Endothelial cell of umbilical vein (primary cell): Measurements from ENCODE around the gene SLC8A1. TPM values are rescaled to one million over a fixed set of nuclear protein-coding genes. Genes with fewer than 3 reads are reported as not detected.

ENCODE experiments used
- BruUV-seq: library from RNA; stranded (reverse); fragments of 400-500 nt; replicated peaks from 2 replicates; lab custom pipeline; 2021; lab: Mats Ljungman, UMichigan
- CTCF ChIA-PET: fragments of 300-600, 350-600 bp; sonication (Branson Sonifier 250); formaldehyde crosslinking; loops from one replicate; lab custom pipeline; 2021; ENCODE audit warnings: antibody characterized with exemption, inconsistent platforms; lab: Charles Lee
- POLR2A ChIA-PET: fragments of 300-600, 350-600 bp; sonication (Branson Sonifier 250); formaldehyde crosslinking; loops from one replicate; lab custom pipeline; 2021; ENCODE audit warnings: antibody characterized with exemption, inconsistent platforms; lab: Charles Lee
- DNase-seq: peaks from one replicate; pipeline ENCODE4 v3.0.0-alpha.2; 2011; ENCODE audit warnings: low read depth, low spot score
- FAIRE-seq: peaks from 2 replicates; lab custom pipeline; 2011; peaks lifted over from hg19 to GRCh38; lab: Jason Lieb, UNC
- H2AFZ ChIP-seq: 2 replicates; pipeline ENCODE4 v1.6.0; 2012; ENCODE audit warnings: low read depth, low read length, control low read depth, inconsistent platforms
- H3K27ac ChIP-seq: 2 replicates; pipeline ENCODE4 v1.5.1; 2011; ENCODE audit warnings: low read depth, mild to moderate bottlenecking, control low read depth, low read length, moderate library complexity; ENCODE audit not compliant: insufficient read depth
- H3K27me3 ChIP-seq, 2 experiments: 2 replicates each; pipeline versions ENCODE4 v1.6.0 to v1.6.1; 2011; ENCODE audit warnings: low read length in 2 of 2, mixed read lengths in 1 of 2; ENCODE audit not compliant: control insufficient read depth in 2 of 2, insufficient read depth in 2 of 2
- H3K36me3 ChIP-seq, 2 experiments: 2 replicates in 1 of 2; 3 replicates in 1 of 2; pipeline ENCODE4 v1.5.1; 2011; ENCODE audit warnings: low read length in 2 of 2, mild to moderate bottlenecking in 1 of 2, moderate library complexity in 1 of 2; ENCODE audit not compliant: control insufficient read depth in 2 of 2, insufficient read depth in 2 of 2; ENCODE audit errors: extremely low read depth in 1 of 2
- H3K4me1 ChIP-seq: 3 replicates; pipeline ENCODE4 v1.5.1; 2011; ENCODE audit warnings: mild to moderate bottlenecking, low read length; ENCODE audit not compliant: control insufficient read depth, insufficient read depth; ENCODE audit errors: extremely low read depth
- H3K4me2 ChIP-seq: 2 replicates; pipeline ENCODE4 v1.6.1; 2011; ENCODE audit warnings: low read length, control low read depth, mixed read lengths; ENCODE audit not compliant: insufficient read depth
- H3K4me3 ChIP-seq, 3 experiments: fragments of 200-600 bp in 1 of 3; sonication (generic), shearing (Covaris generic) in 1 of 3; replicated peaks in 1 of 3; 2 replicates each; pipeline ENCODE4 v1.5.1; 2011 to 2016; ENCODE audit warnings: control low read depth in 3 of 3, low read length in 3 of 3, mild to moderate bottlenecking in 2 of 3, inconsistent platforms in 1 of 3, low read depth in 1 of 3, moderate library complexity in 1 of 3; ENCODE audit not compliant: insufficient read depth in 1 of 3
- H3K79me2 ChIP-seq: 2 replicates; pipeline ENCODE4 v1.6.0; 2012; ENCODE audit warnings: low read length, inconsistent platforms; ENCODE audit not compliant: control insufficient read depth, insufficient read depth
- H3K9ac ChIP-seq: replicated peaks from 2 replicates; pipeline ENCODE3; 2011; ENCODE audit warnings: low read length, control low read depth; ENCODE audit not compliant: insufficient read depth; ENCODE audit errors: extremely low read depth
- H3K9me1 ChIP-seq: replicated peaks from 3 replicates; pipeline ENCODE4 v1.6.0; 2011; ENCODE audit warnings: mild to moderate bottlenecking, low read length; ENCODE audit not compliant: control insufficient read depth, insufficient read depth; ENCODE audit errors: extremely low read depth
- H3K9me3 ChIP-seq: replicated peaks from 2 replicates; pipeline ENCODE4 v1.5.1; 2012; ENCODE audit warnings: low read length, inconsistent platforms; ENCODE audit not compliant: control insufficient read depth, insufficient read depth
- H4K20me1 ChIP-seq: replicated peaks from 2 replicates; pipeline ENCODE3; 2011; ENCODE audit warnings: mild to moderate bottlenecking, low read length; ENCODE audit not compliant: control insufficient read depth, insufficient read depth; ENCODE audit errors: extremely low read depth
- EZH2 ChIP-seq: IDR thresholded peaks from 2 replicates; pipeline ENCODE4 v1.6.1; 2012; ENCODE audit warnings: borderline replicate concordance, low read depth, mild to moderate bottlenecking, moderate library complexity, low read length, inconsistent platforms; ENCODE audit not compliant: severe bottlenecking
- FOS ChIP-seq: IDR thresholded peaks from 2 replicates; pipeline ENCODE4 v1.6.1; 2011; ENCODE audit warnings: mild to moderate bottlenecking, low read length, moderate library complexity, borderline replicate concordance; ENCODE audit not compliant: insufficient read depth
- GATA2 ChIP-seq: IDR thresholded peaks from 2 replicates; pipeline ENCODE4 v1.7.0; 2011; ENCODE audit warnings: low read depth, mild to moderate bottlenecking, moderate library complexity, mixed read lengths, low read length; ENCODE audit not compliant: insufficient read length, insufficient read depth
- JUN ChIP-seq: IDR thresholded peaks from 2 replicates; pipeline ENCODE4 v1.6.1; 2011; ENCODE audit warnings: borderline replicate concordance, low read depth; ENCODE audit not compliant: insufficient read length, insufficient read depth
- MYC ChIP-seq: IDR thresholded peaks from one replicate; pipeline ENCODE4 v1.6.1; 2011; ENCODE audit warnings: mild to moderate bottlenecking, low read depth, low read length
- POLR2A ChIP-seq: IDR thresholded peaks from 2 replicates; pipeline ENCODE4 v1.6.1; 2012; ENCODE audit warnings: low read depth, mild to moderate bottlenecking, control low read depth, low read length
- POLR2AphosphoS5 ChIP-seq: IDR thresholded peaks from 2 replicates; pipeline ENCODE4 v1.6.1; 2012; ENCODE audit warnings: low read depth, mild to moderate bottlenecking, control low read depth, low read length, moderate library complexity; ENCODE audit not compliant: insufficient read depth
- dilution Hi-C: fragments of 300-500 bp; cut with MboI; formaldehyde crosslinking; loops from one replicate; pipeline ENCODE4 v1.15.0; 2019; ENCODE audit warnings: low sequenced_read_pairs; ENCODE audit not compliant: extremely low pct_ligation_motif_present
- intact Hi-C: fragments of 100-400 bp; cut with micrococcal nuclease; formaldehyde crosslinking; loops from one replicate; pipeline ENCODE4 v1.10.0; 2022
- polyA plus RNA-seq, 4 experiments: library from polyadenylated mRNA; depleted of rRNA in 3 of 4; stranded (reverse) in 3 of 4; unstranded in 1 of 4; fragments of >200 nt; gene quantifications; 2 replicates each; pipeline versions ENCODE4 v1.2.1 to v1.2.3, GENCODE V29; 2011 to 2012; ENCODE audit warnings: missing spikeins in 1 of 4
- total RNA-seq: library from RNA; stranded (reverse); gene quantifications from 2 replicates; pipeline ENCODE4 v1.2.3, GENCODE V29; 2021
- TF ChIP-seq, protein P1 (sequence below): IDR thresholded peaks from 2 replicates; pipeline ENCODE4 v1.6.1; 2011; ENCODE audit not compliant: insufficient read depth, insufficient read length
- TF ChIP-seq, protein P2 (sequence below), 2 donors: IDR thresholded peaks; 1 replicate in 1 of 2; 2 replicates in 1 of 2; pipeline ENCODE4 v1.5.1; 2011; ENCODE audit warnings: low read length in 2 of 2, mild to moderate bottlenecking in 2 of 2, moderate library complexity in 2 of 2, control low read depth in 1 of 2, inconsistent platforms in 1 of 2, low read depth in 1 of 2; ENCODE audit not compliant: insufficient read depth in 1 of 2; ENCODE audit errors: extremely low read depth in 1 of 2

The SLC8A1 gene
- total and polyA plus RNA-seq, 2 donors (not counting 3 experiments of a cell fraction or from before 2014, with no cell fraction given), result 0.19 to 1.8 TPM

DNA sequence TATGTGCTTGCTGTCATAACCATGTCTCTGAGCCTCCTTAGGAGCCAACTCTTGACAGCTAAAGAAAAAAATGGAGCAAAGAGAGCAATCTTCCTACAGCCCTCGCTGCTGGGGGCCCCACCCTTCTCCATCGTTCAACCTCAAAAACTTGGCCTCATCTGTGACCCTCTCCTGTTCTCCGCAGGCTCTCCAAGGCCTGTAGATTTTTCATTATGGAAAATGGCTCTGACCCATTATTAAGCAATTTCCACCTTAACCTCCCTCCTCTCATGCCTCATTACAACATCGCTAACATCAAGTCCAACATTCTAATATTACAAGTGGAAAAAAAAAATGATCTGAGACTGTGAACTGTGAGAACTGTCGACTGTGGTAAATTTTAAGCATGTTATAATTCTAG, 98.7 kb downstream of the SLC8A1 start:
- Histone ChIP-seq H3K9ac (no peak overlapping the region), H3K9me3 (no peaks in the 10 kb centered on the region), H3K27ac (no peak overlapping the region), H3K79me2 (no peaks in the 10 kb centered on the region), H4K20me1 (no peaks in the 10 kb centered on the region), H3K4me2 (no peak overlapping the region), H3K9me1 (no peaks in the 10 kb centered on the region), H3K36me3 (no peaks in the 10 kb centered on the region), H3K4me1 (no peaks in the 10 kb centered on the region), H2AFZ (no peak overlapping the region), H3K27me3 (no peaks in the 10 kb centered on the region), H3K4me3 (no peak overlapping the region)
- TF ChIP-seq, protein P1, sequence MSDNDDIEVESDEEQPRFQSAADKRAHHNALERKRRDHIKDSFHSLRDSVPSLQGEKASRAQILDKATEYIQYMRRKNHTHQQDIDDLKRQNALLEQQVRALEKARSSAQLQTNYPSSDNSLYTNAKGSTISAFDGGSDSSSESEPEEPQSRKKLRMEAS, result no peak
- no peak for TF ChIP-seq GATA2
- no peak for TF ChIP-seq EZH2
- no peak for TF ChIP-seq JUN
- no peak for TF ChIP-seq POLR2A
- TF ChIP-seq, protein P2, sequence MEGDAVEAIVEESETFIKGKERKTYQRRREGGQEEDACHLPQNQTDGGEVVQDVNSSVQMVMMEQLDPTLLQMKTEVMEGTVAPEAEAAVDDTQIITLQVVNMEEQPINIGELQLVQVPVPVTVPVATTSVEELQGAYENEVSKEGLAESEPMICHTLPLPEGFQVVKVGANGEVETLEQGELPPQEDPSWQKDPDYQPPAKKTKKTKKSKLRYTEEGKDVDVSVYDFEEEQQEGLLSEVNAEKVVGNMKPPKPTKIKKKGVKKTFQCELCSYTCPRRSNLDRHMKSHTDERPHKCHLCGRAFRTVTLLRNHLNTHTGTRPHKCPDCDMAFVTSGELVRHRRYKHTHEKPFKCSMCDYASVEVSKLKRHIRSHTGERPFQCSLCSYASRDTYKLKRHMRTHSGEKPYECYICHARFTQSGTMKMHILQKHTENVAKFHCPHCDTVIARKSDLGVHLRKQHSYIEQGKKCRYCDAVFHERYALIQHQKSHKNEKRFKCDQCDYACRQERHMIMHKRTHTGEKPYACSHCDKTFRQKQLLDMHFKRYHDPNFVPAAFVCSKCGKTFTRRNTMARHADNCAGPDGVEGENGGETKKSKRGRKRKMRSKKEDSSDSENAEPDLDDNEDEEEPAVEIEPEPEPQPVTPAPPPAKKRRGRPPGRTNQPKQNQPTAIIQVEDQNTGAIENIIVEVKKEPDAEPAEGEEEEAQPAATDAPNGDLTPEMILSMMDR (IDR thresholded peaks at IDR 0.05; ENCODE audit: extremely low read depth in 1 of 2, insufficient read depth in 1 of 2, low read depth in 1 of 2, low read length in 2 of 2), result no peak
- no peak for TF ChIP-seq FOS
- no peak for TF ChIP-seq POLR2AphosphoS5
- TF ChIP-seq MYC, result no peak
- no TSS peak for BruUV-seq
- CTCF ChIA-PET, result no interaction called here
- intact Hi-C loops (no loop called here), dilution Hi-C loops (no loop called here)
- FAIRE-seq (no peak), DNase-seq (no peak)
- POLR2A ChIA-PET, result no interaction called here
